ENCODE results near the gene NUP62.
A peak's percentile ranks its signal among the peaks of the same experiment; 100 is the strongest.

The NUP62 gene, protein sequence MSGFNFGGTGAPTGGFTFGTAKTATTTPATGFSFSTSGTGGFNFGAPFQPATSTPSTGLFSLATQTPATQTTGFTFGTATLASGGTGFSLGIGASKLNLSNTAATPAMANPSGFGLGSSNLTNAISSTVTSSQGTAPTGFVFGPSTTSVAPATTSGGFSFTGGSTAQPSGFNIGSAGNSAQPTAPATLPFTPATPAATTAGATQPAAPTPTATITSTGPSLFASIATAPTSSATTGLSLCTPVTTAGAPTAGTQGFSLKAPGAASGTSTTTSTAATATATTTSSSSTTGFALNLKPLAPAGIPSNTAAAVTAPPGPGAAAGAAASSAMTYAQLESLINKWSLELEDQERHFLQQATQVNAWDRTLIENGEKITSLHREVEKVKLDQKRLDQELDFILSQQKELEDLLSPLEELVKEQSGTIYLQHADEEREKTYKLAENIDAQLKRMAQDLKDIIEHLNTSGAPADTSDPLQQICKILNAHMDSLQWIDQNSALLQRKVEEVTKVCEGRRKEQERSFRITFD

GRCh38 chr19:49929121-49929610 is at the start of gene NUP62, which contains the start of gene ATF5:
TSS of gene NUP62 (minus strand) at chr19:49929504. CDS start at chr19:49909807, 19,697 bp downstream.
TSS of gene ATF5 (plus strand) at chr19:49929205. CDS start at chr19:49930851, 1,646 bp downstream.
- no peaks in the 10 kb centered on the region for H3K27me3 ChIP-seq (replicated peaks; ENCODE audit: control insufficient read depth, insufficient read depth, low read length)
- TF ChIP-seq CTCF (IDR thresholded peaks at IDR 0.05; ENCODE audit: insufficient read depth, low read length, poor library complexity, severe bottlenecking) = no peak
- H3K4me3 ChIP-seq (replicated peaks; ENCODE audit: low read depth, low read length) = peak within 1 kb of the TSS; percentile 87
- peaks cover 21% of the 10 kb centered on the region for H3K36me3 ChIP-seq (ENCODE audit: control insufficient read depth, insufficient read depth, low read length)
- DNase-seq (ENCODE audit: extremely low read depth, insufficient read length) = peak; percentile 93

DNA sequence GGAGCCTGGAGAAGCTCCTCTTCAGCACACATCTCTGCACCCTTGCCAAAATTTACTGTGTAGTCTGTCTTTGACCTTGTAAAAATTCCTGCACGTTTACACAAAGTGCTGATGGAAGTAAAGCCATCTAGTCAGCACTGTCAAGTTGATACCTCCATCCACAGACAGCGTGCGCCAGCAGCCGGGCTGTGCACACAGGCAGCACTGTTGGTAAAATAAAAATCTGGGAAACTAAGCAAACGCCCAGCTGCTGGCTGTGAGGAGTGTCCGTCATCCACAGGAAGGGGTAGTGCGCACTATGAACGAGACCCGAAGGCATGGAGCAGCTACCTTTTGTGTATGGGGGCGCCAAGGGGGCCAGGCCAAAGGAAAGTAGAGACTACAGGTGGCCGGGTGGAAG is 49.0 kb upstream of the NUP62 start:
- DNase-seq (ENCODE audit: extremely low read depth, insufficient read length) = no peak
- TF ChIP-seq CTCF (IDR thresholded peaks at IDR 0.05; ENCODE audit: insufficient read depth, low read length, poor library complexity, severe bottlenecking) = no peak
- H3K4me3 ChIP-seq (replicated peaks; ENCODE audit: low read depth, low read length) = no peak overlapping the region
- peaks cover 4% of the 10 kb centered on the region for H3K36me3 ChIP-seq (ENCODE audit: control insufficient read depth, insufficient read depth, low read length)
- no peaks in the 10 kb centered on the region for H3K27me3 ChIP-seq (replicated peaks; ENCODE audit: control insufficient read depth, insufficient read depth, low read length)

DNA sequence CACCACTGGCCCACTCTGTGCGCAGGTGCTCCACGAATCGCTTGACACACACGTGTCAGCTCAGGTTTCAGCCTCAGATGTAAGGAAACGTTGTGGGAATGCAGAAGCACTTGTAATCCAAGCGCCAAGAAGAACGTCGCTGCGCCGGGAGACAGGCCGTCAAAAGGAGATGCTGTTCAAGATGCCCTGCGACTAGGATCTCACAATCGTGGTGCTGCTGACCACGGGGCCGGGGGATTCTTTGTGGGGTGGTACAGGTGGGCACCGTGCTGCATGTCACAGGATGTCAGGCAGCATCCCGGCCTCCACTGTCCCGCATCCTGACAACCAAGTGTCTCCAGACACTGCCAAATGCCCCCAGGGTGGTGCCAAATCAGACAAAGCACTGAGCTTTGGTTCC is 48.6 kb upstream of the NUP62 start:
- Histone ChIP-seq H3K4me3 (replicated peaks; ENCODE audit: low read depth, low read length) (no peak overlapping the region), H3K27me3 (replicated peaks; ENCODE audit: control insufficient read depth, insufficient read depth, low read length) (no peaks in the 10 kb centered on the region), H3K36me3 (ENCODE audit: control insufficient read depth, insufficient read depth, low read length) (peaks cover 4% of the 10 kb centered on the region)
- no peak for DNase-seq (ENCODE audit: extremely low read depth, insufficient read length)
- no peak for TF ChIP-seq CTCF (IDR thresholded peaks at IDR 0.05; ENCODE audit: insufficient read depth, low read length, poor library complexity, severe bottlenecking)

DNA sequence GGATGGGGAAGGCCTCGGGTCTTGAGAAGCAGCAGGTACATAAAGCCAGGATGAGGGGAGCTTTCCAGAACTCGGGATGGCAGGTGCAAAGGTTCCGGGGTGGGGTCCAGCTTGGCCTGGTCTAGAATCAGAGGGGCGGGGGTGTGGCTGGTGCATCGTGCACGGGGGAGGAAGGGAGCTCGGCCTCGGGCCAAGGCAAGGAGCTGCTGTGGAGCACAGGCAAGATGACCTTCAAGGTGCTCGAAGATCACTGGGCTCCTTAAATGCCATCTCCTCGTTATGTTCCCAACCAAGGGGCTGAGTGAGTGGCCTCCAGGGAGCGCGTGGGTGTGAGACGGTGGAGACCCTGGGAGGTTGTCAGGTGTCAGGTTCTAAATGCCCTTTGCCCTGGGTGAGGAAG is 47.8 kb upstream of the NUP62 start:
- no peak for DNase-seq (ENCODE audit: extremely low read depth, insufficient read length)
- H3K4me3 ChIP-seq (replicated peaks; ENCODE audit: low read depth, low read length) = no peak overlapping the region
- no peaks in the 10 kb centered on the region for H3K27me3 ChIP-seq (replicated peaks; ENCODE audit: control insufficient read depth, insufficient read depth, low read length)
- TF ChIP-seq CTCF (IDR thresholded peaks at IDR 0.05; ENCODE audit: insufficient read depth, low read length, poor library complexity, severe bottlenecking) = no peak
- H3K36me3 ChIP-seq (ENCODE audit: control insufficient read depth, insufficient read depth, low read length) = peaks cover 4% of the 10 kb centered on the region

DNA sequence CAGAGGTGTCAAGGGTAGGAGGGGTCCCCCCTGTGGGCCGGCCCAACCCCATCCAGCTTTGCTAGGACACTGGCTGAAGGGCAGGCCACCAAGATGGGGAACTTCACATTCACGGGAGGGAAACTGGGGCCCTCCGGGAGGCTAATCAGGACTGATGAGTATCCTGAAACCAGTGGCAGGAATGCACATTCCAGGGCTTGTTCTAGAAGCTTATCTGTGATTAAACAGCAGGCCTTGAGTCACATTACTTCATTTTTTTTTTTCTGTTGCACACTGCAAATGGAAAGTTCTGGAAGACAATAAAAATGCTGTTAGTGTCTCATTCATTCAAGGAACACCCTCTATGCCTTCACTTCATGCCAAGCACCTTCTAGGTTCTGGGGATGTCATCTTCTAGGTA is 47.2 kb upstream of the NUP62 start:
- no peak for TF ChIP-seq CTCF (IDR thresholded peaks at IDR 0.05; ENCODE audit: insufficient read depth, low read length, poor library complexity, severe bottlenecking)

More for the DNA sequence above, 47.2 kb upstream of the NUP62 start:
- Histone ChIP-seq H3K27me3 (replicated peaks; ENCODE audit: control insufficient read depth, insufficient read depth, low read length) (no peaks in the 10 kb centered on the region), H3K36me3 (ENCODE audit: control insufficient read depth, insufficient read depth, low read length) (peaks cover 3% of the 10 kb centered on the region), H3K4me3 (replicated peaks; ENCODE audit: low read depth, low read length) (no peak overlapping the region)
- DNase-seq (ENCODE audit: extremely low read depth, insufficient read length) = no peak
